Myocyte (in vitro differentiated cells): ENCODE measurements around the gene ARL4D. TPM values are rescaled to one million over a fixed set of nuclear protein-coding genes. Genes with fewer than 3 reads are reported as not detected.
"Not testable (repeated sequence)": the region's sequence is repeated elsewhere in the genome, so short reads cannot be mapped to it uniquely, and the experiment has no call there.

ENCODE experiments used
- DNase-seq: peaks from one replicate; pipeline ENCODE4 v3.0.0-alpha.2; 2012; ENCODE audit warnings: low read depth
- total RNA-seq: library from RNA; depleted of rRNA; stranded (reverse); fragments of >200 nt; gene quantifications from 2 replicates; pipeline ENCODE4 v1.2.3, GENCODE V29; 2014

ARL4D gene
- total RNA-seq, 1 donor from 2014 or later = 54.6 TPM

DNA sequence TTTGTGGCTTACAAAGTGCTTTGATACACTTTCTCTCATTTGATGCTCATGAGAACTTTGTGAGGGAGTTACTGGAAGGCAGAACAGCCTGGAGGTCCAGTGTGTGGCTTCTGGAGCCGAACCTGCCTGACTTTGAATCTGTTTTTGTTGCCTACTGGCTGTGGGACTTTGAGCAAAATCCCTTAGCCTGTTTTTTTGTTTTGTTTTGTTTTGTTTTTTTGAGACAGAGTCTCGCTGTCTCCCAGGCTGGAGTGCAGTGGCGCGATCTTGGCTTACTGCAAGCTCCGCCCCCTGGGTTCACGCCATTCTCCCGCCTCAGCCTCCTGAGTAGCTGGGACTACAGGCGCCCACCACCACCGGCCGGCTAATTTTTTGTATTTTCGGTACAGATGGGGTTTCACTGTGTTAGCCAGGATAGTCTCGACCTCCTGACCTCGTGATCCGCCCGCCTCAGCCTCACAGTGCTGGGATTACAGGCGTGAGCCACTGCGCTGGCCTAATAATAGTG lies 20.6 kb downstream of the ARL4D start:
- DNase-seq = not testable (repeated sequence)

DNA sequence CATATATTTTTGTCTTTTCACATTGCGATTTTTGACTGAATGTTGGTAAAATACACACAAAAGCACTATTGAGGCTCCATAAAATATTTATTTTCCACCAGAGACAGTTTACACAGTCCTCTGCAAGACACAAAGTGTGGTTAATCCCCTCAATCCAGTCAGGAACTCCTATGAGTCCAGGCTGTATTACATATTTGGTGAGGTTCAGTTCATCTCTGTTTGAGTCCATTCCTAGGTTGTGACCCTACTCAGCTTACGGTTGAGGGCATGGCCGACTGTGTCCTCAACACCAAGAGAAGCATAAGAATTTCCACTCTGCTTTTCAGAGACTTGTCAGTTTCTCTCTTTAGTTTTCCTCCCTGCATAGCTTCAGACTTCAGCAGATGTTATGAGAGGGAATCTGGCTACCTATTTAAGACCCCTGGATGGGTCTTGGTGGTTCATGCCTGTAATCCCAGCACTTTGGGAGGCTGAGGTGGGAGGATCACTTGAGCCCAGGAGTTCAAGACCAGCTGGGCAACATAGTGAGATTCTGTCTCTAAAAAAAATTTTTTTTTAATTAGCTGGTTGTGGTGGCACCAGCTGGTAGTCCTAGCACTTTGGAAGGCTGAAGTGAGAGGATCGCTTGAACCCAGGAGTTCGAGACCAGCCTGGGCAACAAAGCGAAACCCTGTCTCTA lies 25.1 kb downstream of the ARL4D start:
- no peak for DNase-seq

DNA sequence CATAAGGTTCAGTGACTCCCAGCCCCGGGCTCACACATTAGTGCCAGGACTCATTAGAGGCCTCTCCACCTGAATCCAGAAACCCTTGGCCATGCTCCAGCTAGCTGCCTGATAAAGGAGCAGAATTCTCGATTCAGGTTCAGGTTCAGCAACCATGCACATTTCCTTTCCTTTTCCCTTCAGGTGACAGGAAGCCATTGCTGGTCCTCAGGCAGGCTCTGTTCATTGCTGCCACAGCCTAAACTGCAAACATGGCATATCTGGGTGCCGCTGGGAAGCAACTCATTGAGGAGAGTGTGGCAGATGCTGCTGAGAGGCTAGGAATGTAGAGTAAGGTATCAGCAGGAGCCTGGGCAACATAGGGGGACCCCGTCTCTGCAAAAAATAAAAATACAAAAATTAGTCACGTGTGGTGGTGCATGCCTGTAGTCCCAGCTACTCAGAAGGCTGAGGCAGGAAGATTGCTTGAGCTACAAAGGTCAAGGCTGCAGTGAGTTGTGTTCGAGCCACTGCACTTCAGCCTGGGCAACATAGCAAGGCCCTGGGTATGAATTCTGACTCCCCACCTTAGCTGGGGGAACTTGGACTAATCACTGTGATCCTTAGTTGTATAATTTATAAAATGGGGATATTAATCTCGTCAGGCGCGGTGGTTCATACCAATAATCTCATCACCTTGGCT lies 28.7 kb downstream of the ARL4D start:
- no peak for DNase-seq

DNA sequence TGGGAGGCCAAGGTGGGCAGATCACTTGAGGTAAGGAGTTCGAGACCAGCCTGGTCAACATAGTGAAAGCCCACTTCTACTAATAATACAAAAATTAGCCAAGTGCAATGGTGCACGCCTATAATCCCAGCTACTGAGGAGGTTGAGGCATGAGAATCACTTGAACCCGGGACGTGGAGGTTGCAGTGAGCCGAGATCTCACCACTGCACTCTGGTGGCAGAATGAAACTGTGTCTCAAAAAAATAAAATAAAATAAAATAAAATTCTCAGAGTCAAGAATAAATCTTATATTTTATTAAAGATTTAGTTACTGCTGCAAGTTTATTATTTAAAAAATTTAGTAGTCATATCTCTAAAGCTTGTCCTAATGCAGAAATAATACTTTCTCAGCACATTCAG lies 29.7 kb downstream of the ARL4D start:
- DNase-seq = no peak

DNA sequence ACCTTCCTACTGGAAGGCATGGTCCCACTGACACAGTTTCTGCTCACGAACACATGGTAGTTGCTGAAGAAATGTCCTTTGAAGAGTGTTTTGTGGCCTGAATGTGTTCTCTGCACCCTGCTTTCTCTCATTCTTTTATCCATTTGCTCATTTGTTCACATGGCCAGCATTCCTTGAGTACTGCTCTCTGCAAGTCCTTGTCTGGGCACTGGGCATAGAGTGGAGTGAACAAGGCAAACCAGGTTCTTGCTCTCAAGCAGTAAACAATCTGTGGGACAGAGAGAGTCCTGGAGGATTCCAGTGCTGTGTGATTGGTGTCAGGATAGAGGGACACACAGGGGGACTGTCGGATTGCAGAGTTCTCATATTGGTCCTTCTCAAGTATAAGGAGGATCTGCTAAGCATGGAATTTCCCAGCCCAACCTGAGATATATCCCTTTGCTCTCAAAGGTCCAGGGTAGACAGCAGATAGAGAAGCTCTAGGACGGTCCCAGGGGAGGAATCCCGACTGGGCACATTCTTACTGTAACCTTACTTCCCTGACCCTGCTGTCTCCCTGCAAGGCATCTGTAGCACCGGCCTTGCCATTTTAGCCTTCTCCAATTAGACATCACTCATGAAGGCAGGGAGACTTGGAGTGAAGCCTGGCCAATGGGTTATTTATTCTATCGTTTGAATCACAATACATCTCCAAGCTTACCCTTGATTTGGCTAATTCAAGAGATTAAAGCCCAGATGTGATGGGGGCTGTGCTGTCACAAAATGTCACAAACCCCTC lies 32.3 kb downstream of the ARL4D start:
- DNase-seq = no peak

DNA sequence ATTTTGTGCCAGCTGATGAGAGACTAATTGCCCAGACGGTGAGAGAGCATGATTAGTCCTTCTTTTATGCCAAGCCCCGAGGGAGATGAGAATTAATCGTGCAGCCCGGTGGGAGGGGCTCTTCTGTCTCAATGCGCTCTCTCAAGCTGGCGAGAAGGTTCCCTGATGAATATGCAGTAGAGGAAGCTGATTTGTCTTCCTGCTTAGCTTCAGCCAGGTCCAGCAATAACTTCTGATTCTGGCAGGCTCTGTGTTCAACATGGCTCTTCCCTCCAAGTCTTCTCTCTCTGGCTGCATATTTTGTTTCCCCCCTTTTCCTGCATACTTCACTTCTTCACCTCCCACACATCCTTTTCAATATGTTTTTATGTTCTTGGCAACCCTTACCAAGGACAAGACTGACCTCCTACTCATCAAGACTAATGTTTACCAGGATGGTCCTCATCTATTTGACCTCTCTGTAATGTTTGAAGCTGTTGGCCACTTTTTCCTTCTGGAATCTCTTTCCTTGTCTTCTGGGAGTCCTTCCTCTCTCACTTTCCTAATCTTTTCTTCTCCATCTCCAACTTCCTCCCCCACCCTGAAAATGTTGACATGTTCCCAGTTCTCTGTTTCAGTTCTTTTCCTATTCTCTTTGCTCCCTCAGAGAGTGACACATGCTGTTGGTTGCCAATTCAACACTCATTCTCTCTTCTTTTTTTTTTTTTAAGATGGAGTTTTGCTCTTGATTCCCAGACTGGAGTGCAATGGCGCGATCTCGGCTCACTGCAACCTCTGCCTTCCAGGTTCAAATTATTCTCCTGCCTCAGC lies 33.1 kb downstream of the ARL4D start:
- DNase-seq = no peak

DNA sequence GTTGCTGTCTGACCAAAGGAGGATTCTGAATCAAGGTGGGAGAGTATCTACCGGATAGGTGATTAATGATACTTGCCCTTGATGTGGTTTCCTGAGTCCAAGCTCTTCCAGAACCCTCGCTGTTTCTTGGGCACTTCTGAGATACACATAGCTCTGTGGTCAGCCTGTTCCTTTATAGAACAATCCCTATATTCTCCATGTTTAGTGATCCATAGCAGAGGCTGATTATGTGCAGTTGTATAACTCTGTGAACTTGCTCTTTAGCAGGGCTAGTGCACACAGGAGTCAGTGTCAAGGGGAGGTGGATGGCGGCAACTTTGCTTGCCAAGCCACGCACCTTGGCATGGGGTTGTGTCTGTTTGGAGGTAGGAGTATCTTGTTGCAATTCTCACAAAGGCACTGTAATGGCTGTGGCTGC lies 36.1 kb downstream of the ARL4D start:
- DNase-seq = no peak

DNA sequence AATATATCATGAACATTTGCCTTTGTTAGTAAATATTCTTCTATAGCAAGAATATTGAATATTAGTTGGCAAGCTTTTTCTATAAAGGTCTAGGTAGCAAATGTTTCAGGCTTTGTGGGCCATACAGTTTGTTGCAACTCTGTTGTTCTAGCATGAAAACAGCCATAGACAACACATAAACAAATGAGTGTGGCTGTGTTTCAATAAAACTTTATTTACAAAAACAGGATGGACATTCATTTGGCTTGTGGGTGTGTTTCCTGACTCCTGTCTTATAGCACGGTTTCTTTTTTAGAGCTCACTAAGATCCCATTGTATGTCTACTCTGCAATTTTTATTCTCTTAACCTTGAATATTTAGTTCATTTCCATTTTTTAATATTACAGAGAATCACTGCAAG lies 39.0 kb downstream of the ARL4D start:
- no peak for DNase-seq

DNA sequence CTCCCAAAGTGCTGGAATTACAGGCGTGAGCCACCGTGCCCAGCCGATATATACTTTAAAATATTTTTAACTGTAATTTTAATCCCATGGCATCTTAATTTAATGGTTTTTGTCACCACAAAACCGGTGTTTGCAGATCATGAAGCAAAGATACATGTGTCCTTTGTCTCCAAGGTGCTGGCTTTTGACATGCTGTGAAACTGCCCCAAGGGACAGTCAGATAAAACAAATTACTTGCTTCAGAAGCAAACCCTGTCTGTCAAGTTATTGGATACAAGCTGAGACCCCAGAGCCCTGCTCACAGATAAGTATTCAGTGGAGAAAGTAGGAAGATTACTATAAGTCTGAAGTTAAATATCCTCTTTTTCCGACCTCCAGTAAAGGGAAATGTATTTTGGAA lies 39.8 kb downstream of the ARL4D start:
- no peak for DNase-seq

DNA sequence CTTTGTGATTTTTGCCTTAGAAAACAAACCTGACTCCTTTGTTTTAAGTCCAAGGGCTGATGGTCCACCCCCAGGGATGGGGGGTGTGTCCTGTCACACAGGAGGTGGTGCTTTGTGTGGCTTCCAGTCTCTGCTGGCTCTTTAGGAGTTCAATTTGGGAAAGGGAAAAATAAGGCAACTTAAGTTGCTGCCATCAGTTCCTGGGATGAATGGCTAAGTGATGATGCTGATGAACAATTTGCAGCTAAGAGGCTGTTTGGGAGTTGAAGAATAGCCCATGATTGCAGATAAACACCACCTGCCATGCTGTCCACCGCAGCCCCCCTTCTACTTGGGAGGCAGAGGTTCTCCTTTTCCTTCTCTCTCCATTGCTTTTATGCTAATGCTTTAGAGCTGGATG lies 40.2 kb downstream of the ARL4D start:
- no peak for DNase-seq

DNA sequence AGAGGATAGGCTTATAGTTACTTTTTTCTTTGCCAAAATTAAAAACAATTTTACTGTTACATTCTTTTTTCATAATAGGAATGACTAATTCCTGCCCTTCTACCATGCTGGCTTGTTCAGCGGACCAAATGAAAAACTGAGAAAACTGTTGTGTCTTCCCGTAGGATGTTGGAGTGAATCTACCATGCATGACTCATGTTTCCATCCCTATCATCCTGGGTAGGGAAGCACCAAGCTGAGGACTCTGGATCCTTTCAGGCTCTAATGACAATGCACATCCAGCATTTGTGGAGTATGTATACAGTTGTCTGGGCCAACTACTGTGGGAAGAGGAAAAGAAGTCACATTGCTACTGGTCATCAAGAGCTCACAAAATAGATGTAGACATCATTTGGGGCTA lies 43.9 kb downstream of the ARL4D start:
- DNase-seq = no peak

DNA sequence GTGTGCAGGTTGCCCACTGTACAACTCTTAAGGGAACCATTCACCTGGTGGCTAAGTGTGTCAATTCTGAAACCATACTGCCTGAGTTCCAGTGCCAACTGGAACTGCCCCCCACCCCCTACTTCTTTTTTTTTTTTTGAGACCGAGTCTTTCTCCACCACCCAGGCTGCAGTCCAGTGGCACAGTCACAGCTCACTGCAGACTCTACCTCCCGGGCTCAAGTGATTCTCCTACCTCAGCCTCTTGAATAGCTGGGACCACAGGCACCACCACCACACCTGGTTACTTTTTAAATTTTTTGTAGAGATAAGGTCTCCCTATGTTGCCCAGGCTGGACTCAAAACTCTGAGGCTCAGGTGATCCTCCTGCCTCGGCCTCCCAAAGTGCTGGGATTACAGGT lies 44.6 kb downstream of the ARL4D start:
- no peak for DNase-seq

DNA sequence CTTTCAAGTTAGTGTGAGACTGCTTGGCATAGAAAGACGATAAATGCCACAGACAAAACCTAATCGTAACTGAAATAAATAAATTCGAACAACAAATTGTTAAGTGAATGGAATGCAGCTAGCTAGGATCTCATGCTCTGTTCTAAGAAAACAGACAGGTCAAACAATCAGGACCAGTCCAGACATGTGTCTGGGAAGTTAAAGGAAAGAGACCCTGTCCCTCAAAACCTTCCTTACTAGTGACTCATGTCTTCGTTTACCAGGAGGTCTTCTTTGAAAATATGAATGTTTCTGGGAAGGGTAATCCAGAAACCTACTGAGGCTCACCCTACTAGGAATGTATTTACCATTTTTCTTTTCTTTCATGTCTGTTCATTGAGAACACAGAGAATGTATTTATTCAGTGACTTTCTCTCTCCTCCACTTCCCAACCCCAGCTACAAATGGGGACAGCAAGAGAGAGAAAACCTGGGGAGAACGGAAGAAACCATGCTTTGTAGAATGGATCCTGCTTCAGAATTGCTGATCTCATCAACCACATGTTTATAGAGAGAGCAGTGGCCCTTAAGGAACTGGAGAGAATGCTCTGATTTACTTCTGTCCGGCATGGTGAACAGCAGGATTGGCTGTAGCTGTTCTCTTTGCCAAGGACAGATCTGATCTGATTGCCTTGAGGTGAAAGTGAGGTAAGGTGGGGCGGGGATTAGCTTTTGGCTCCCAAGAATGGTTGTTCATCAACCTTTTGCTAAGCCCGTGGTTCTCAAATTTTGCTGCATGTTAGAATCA lies 45.6 kb downstream of the ARL4D start:
- no peak for DNase-seq

DNA sequence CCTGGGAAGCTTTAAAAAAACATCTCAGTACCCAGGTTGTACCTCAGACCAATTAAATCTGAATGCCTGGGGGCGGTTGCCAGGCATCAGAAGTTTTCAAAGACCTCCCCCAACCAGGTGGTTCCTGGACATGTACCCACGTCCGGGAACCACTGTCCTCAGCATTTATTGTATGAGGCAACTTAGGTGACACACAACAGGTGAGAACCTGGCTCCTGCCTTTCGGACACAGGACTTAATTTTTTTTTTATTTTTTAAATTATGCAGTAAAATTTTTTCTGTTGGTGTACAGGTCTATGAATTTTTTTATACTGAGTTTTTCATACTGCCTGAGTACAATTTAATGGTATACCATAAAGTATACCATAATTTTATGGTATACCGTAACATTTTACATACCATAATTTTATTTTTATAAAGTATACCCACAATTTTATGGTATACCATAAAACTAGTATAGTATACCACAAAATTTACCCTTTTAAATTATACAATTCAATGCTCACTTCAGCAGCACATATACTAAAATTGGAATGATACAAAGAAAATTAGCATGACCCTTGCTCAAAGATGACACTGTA lies 46.3 kb downstream of the ARL4D start:
- DNase-seq = no peak

DNA sequence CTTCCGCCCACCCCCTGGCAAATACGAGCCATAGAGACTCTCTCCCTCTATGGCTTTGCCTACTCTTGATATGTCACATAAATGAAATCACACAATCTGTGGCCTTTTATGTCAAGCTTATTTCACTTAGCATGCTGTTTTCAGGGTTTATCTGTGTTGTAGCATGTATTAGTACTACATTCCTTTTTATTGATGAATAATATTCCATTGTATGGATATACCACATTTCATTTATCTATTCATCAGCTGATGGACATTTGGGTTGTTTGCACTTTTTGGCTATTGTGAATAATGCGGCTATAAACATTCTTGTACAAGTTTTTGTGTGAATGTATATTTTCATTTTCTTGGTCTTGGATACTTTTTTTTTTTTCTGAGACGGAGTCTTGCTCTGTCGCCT lies 48.0 kb downstream of the ARL4D start:
- no peak for DNase-seq

DNA sequence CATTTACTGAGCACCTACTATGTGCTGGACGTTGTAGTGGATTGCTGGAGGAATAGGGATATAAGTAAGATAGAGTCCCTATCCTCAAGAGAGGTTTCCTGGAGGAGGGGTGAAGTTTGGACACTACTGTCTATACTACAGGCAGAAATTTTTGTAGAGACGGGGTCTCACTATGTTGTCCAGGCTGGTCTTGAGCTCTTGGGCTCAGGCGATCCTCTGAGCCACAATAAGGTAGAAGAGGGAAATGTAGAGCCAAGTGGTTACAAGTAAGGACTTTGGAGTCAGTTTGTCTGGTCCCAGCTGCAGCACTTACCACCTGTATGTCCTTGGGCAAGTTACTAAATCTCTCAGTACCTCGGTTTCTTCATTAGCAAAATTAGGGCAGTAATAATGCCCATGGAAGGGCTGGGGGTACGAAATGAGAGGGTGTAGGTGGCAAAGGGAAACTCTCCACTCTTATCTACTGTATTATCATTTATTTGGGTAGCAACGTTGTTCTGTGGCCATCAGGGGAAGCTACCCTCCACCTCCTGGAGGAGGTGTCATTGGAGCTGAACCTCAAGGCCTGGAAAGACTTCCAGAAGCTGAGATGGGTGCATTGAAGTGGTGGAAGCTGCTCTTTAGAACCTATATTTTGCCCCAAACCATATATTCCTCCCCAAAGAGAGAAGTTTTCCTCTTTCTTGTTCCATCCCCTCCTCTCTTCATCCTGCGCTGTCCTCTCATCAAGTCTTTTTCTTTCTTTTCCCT lies 50.1 kb downstream of the ARL4D start:
- no peak for DNase-seq

DNA sequence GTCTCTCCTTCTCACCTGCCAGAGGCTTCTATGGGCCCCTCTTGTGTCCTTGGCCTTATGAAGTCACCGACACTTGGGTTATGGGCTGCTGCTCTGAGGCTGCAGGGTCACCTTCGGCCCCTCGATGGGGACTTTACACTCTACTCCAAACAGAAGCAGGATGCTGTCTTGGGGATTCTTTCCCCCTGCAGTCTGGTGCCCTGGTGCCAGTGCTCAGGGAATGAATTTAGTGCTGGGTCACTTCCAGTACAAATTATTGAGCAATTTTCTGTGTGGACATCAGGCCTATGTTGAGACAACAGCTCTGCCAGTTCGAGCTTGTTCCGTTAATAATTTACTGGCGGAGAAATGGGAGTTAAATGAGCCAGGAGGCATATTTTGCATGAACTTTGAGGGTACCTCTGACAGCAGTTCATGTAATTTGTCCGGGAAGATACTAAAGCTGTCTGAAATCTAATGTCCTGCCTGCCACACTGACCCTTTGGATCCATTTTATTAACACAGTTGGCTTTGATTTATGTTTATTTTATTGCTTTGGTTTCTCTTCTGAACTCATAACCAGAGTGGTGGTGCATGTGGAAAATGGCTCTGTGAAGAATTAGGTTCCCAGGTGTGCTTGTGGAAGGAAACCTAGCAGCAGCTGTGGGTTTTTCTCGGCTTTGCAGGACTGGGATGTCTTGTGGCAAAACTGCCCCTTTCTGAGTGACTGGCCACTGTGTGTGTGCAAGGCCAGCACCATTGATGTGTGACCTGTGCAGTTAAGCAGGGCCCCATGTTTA lies 50.9 kb downstream of the ARL4D start:
- no peak for DNase-seq
